ENCODE results near the gene SMARCD2. TPM values are rescaled to one million over a fixed set of nuclear protein-coding genes. Genes with fewer than 3 reads are reported as not detected.
"Not testable (repeated sequence)": the region's sequence is repeated elsewhere in the genome, so short reads cannot be mapped to it uniquely, and the experiment has no call there.

Gene SMARCD2
- total RNA-seq, 8 experiments from 2014 or later, result 10.7 to 114 (median 24.8) TPM

GRCh38 chr17:63805591-63805990, 36.9 kb downstream of the SMARCD2 start:
- in situ Hi-C loops (cut with MboI; ENCODE audit: low pct_unique_long_range_greater_than_20kb in 2 of 9, low sequenced_read_pairs in 9 of 9, unreplicated experiment in 9 of 9), result no loop called here
- Histone ChIP-seq H3K4me1 (replicated peaks in 1 of 2) (no peaks in the 10 kb centered on the region), H3K4me3 (no peak overlapping the region), H3K27ac (no peak overlapping the region)
- 100% methylated on average over 1 to 2 of the region's 2 CpGs; no CpG with 5 or more reads in 4 of the 10 experiments for WGBS, 10 experiments
- ATAC-seq (replicated peaks in 6 of 8), result no peak

GRCh38 chr17:63804328-63804727, 38.2 kb downstream of the SMARCD2 start:
- no peak overlapping the region for H3K27ac ChIP-seq
- no peaks in the 10 kb centered on the region for H3K4me1 ChIP-seq (replicated peaks in 1 of 2)
- no peak overlapping the region for H3K4me3 ChIP-seq
- ATAC-seq (replicated peaks in 6 of 8), result no peak
- WGBS, 10 experiments, result 83 to 100% (median 89%) methylated on average over 1 of the region's 1 CpG; no CpG with 5 or more reads in 4 of the 10 experiments
- in situ Hi-C loops (cut with MboI; ENCODE audit: low pct_unique_long_range_greater_than_20kb in 2 of 9, low sequenced_read_pairs in 9 of 9, unreplicated experiment in 9 of 9), result no loop called here

- H3K4me1 ChIP-seq (replicated peaks in 1 of 2), result no peaks in the 10 kb centered on the region
- H3K27ac ChIP-seq, result no peak overlapping the region
- WGBS, 10 experiments, result 94 to 100% (median 100%) methylated on average over 1 of the region's 1 CpG; no CpG with 5 or more reads in 2 of the 10 experiments
- no peak for ATAC-seq (replicated peaks in 6 of 8)
- in situ Hi-C loops (cut with MboI; ENCODE audit: low pct_unique_long_range_greater_than_20kb in 2 of 9, low sequenced_read_pairs in 9 of 9, unreplicated experiment in 9 of 9), result no loop called here
- no peak overlapping the region for H3K4me3 ChIP-seq
Observed at GRCh38 chr17:63800783-63801182, 41.7 kb downstream of the SMARCD2 start.

- no peak overlapping the region for H3K4me3 ChIP-seq
- no peaks in the 10 kb centered on the region for H3K4me1 ChIP-seq (replicated peaks in 1 of 2)
- 67 to 100% (median 88%) methylated on average over 1 to 3 of the region's 3 CpGs; no CpG with 5 or more reads in 2 of the 10 experiments for WGBS, 10 experiments
- peak in 3 of 8 experiments; percentile 65 to 85 (median 70) for ATAC-seq (replicated peaks in 6 of 8)
- no peak overlapping the region for H3K27ac ChIP-seq
- in situ Hi-C loops (cut with MboI; ENCODE audit: low pct_unique_long_range_greater_than_20kb in 2 of 9, low sequenced_read_pairs in 9 of 9, unreplicated experiment in 9 of 9), result no loop called here
Observed at GRCh38 chr17:63798572-63799106, 43.8 kb downstream of the SMARCD2 start.

GRCh38 chr17:63796375-63796774, 46.1 kb downstream of the SMARCD2 start:
- H3K27ac ChIP-seq; ATAC-seq (replicated peaks in 6 of 8); H3K4me1 ChIP-seq (replicated peaks in 1 of 2); H3K4me3 ChIP-seq; in situ Hi-C loops (cut with MboI; ENCODE audit: low pct_unique_long_range_greater_than_20kb in 2 of 9, low sequenced_read_pairs in 9 of 9, unreplicated experiment in 9 of 9): not testable (repeated sequence)
- WGBS, 10 experiments, result 85 to 100% (median 99%) methylated on average over 1 to 10 of the region's 10 CpGs; no CpG with 5 or more reads in 2 of the 10 experiments

- 40 to 95% (median 80%) methylated on average over 2 to 3 of the region's 3 CpGs; no CpG with 5 or more reads in 1 of the 10 experiments for WGBS, 10 experiments
- no peak overlapping the region for H3K4me3 ChIP-seq
- in situ Hi-C loops (cut with MboI; ENCODE audit: low pct_unique_long_range_greater_than_20kb in 2 of 9, low sequenced_read_pairs in 9 of 9, unreplicated experiment in 9 of 9), result no loop called here
- no peaks in the 10 kb centered on the region for H3K4me1 ChIP-seq (replicated peaks in 1 of 2)
- ATAC-seq (replicated peaks in 6 of 8), result no peak
- H3K27ac ChIP-seq, result no peak overlapping the region
Observed at GRCh38 chr17:63792055-63792729, 50.3 kb downstream of the SMARCD2 start.

- Histone ChIP-seq H3K27ac (no peak overlapping the region), H3K4me1 (replicated peaks in 1 of 2) (no peaks in the 10 kb centered on the region), H3K4me3 (no peak overlapping the region)
- WGBS, 10 experiments, result 83 to 100% (median 90%) methylated on average over 1 to 6 of the region's 6 CpGs; no CpG with 5 or more reads in 3 of the 10 experiments
- no peak for ATAC-seq (replicated peaks in 6 of 8)
- in situ Hi-C loops (cut with MboI; ENCODE audit: low pct_unique_long_range_greater_than_20kb in 2 of 9, low sequenced_read_pairs in 9 of 9, unreplicated experiment in 9 of 9), result no loop called here
Observed at GRCh38 chr17:63790057-63790456, 52.4 kb downstream of the SMARCD2 start.

GRCh38 chr17:63786971-63787711, 55.3 kb downstream of the SMARCD2 start:
- H3K4me3 ChIP-seq, result no peak overlapping the region
- in situ Hi-C loops (cut with MboI; ENCODE audit: low pct_unique_long_range_greater_than_20kb in 2 of 9, low sequenced_read_pairs in 9 of 9, unreplicated experiment in 9 of 9), result no loop called here
- no peaks in the 10 kb centered on the region for H3K4me1 ChIP-seq (replicated peaks in 1 of 2)
- WGBS, 10 experiments, result 93 to 100% (median 99%) methylated on average over 2 to 11 of the region's 13 CpGs; no CpG with 5 or more reads in 1 of the 10 experiments
- H3K27ac ChIP-seq, result no peak overlapping the region
- ATAC-seq (replicated peaks in 6 of 8), result no peak

GRCh38 chr17:63786117-63786516, 56.4 kb downstream of the SMARCD2 start:
- H3K4me1 ChIP-seq (replicated peaks in 1 of 2), result no peaks in the 10 kb centered on the region
- WGBS, 10 experiments, result 80 to 100% (median 86%) methylated on average over 1 of the region's 1 CpG; no CpG with 5 or more reads in 5 of the 10 experiments
- H3K27ac ChIP-seq, result no peak overlapping the region
- no peak for ATAC-seq (replicated peaks in 6 of 8)
- in situ Hi-C loops (cut with MboI; ENCODE audit: low pct_unique_long_range_greater_than_20kb in 2 of 9, low sequenced_read_pairs in 9 of 9, unreplicated experiment in 9 of 9), result no loop called here
- H3K4me3 ChIP-seq, result no peak overlapping the region

GRCh38 chr17:63785556-63785955, 56.9 kb downstream of the SMARCD2 start:
- ATAC-seq (replicated peaks in 6 of 8), result peak in 1 of 8 experiments; percentile 59
- no peak overlapping the region for H3K27ac ChIP-seq
- no peaks in the 10 kb centered on the region for H3K4me1 ChIP-seq (replicated peaks in 1 of 2)
- no peak overlapping the region for H3K4me3 ChIP-seq
- 50 to 100% (median 90%) methylated on average over 1 of the region's 1 CpG; no CpG with 5 or more reads in 2 of the 10 experiments for WGBS, 10 experiments
- in situ Hi-C loops (cut with MboI; ENCODE audit: low pct_unique_long_range_greater_than_20kb in 2 of 9, low sequenced_read_pairs in 9 of 9, unreplicated experiment in 9 of 9), result no loop called here

- no peaks in the 10 kb centered on the region for H3K4me1 ChIP-seq (replicated peaks in 1 of 2)
- H3K27ac ChIP-seq, result no peak overlapping the region
- no peak for ATAC-seq (replicated peaks in 6 of 8)
- WGBS, 10 experiments, result 50 to 91% (median 76%) methylated on average over 2 to 6 of the region's 6 CpGs; no CpG with 5 or more reads in 2 of the 10 experiments
- in situ Hi-C loops (cut with MboI; ENCODE audit: low pct_unique_long_range_greater_than_20kb in 2 of 9, low sequenced_read_pairs in 9 of 9, unreplicated experiment in 9 of 9), result no loop called here
- H3K4me3 ChIP-seq, result no peak overlapping the region
Observed at GRCh38 chr17:63783522-63783921, 59.0 kb downstream of the SMARCD2 start.
